Smooth muscle cell (in vitro differentiated cells): ENCODE measurements around the gene DCT. TPM values are rescaled to one million over a fixed set of nuclear protein-coding genes. Genes with fewer than 3 reads are reported as not detected.

Experiments
- DNase-seq: peaks from one replicate; lab custom pipeline; 2025; ENCODE audit not compliant: unreplicated experiment; lab: John Stamatoyannopoulos, UW
- H2AFZ ChIP-seq: fragments of 200-600 bp; sonication (generic); 2 replicates; pipeline ENCODE4 v1.6.0; 2016; ENCODE audit warnings: antibody characterized with exemption, low read depth, mild to moderate bottlenecking
- H3F3A ChIP-seq: fragments of 200-600 bp; sonication (generic); 2 replicates; pipeline ENCODE4 v1.6.0; 2017; ENCODE audit warnings: antibody characterized with exemption, low read depth
- H3K27ac ChIP-seq: fragments of 200-600 bp; sonication (generic); 2 replicates; pipeline ENCODE4 v1.5.1; 2016; ENCODE audit warnings: low read depth, mild to moderate bottlenecking
- H3K27me3 ChIP-seq: fragments of 200-600 bp; sonication (generic); 2 replicates; pipeline ENCODE4 v1.6.1; 2016; ENCODE audit warnings: low read depth, mild to moderate bottlenecking
- H3K36me3 ChIP-seq: fragments of 200-600 bp; sonication (generic); 2 replicates; pipeline ENCODE4 v1.5.1; 2016; ENCODE audit warnings: low read depth
- H3K4me1 ChIP-seq: fragments of 200-600 bp; sonication (generic); 2 replicates; pipeline ENCODE4 v1.5.1; 2016; ENCODE audit warnings: low read depth
- H3K4me2 ChIP-seq: fragments of 200-600 bp; sonication (generic); 2 replicates; pipeline ENCODE4 v1.6.0; 2016; ENCODE audit warnings: mild to moderate bottlenecking
- H3K4me3 ChIP-seq: fragments of 200-600 bp; sonication (generic); 2 replicates; pipeline ENCODE4 v1.5.1; 2016; ENCODE audit warnings: mild to moderate bottlenecking
- H3K79me2 ChIP-seq: fragments of 200-600 bp; sonication (generic); 2 replicates; pipeline ENCODE4 v1.6.0; 2016; ENCODE audit warnings: low read depth, mild to moderate bottlenecking
- H3K9ac ChIP-seq: fragments of 200-600 bp; sonication (generic); 2 replicates; pipeline ENCODE4 v1.6.0; 2016; ENCODE audit warnings: low read depth
- H3K9me3 ChIP-seq: fragments of 200-600 bp; sonication (generic); replicated peaks from 2 replicates; pipeline ENCODE4 v1.5.1; 2016; ENCODE audit warnings: low read depth
- H4K20me1 ChIP-seq: fragments of 200-600 bp; sonication (generic); 2 replicates; pipeline ENCODE4 v1.6.0; 2016; ENCODE audit warnings: low read depth
- CTCF ChIP-seq: fragments of 200-600 bp; sonication (generic); IDR thresholded peaks from 2 replicates; pipeline ENCODE4 v1.5.1; 2017; ENCODE audit warnings: borderline replicate concordance, mild to moderate bottlenecking, antibody characterized with exemption; ENCODE audit not compliant: insufficient read depth, poor library complexity, severe bottlenecking
- WGBS: methylation state at CpG from one replicate; pipeline ENCODE4 v1.1.7; 2016; ENCODE audit warnings: low lambda C conversion rate; 5-methylcytosine and 5-hydroxymethylcytosine counted together
- polyA plus RNA-seq: library from polyadenylated mRNA; unstranded; fragments of >200 nt; fragmentation: Nextera tagmentation; extraction: Ambion mirVana; gene quantifications from 2 replicates; pipeline ENCODE4 v1.2.1, GENCODE V29; 2016
- total RNA-seq: library from RNA; depleted of rRNA; stranded (reverse); fragments of >200 nt; gene quantifications from 2 replicates; pipeline ENCODE4 v1.2.3, GENCODE V29; 2014

The DCT gene
- total and polyA plus RNA-seq, 2 experiments from 2014 or later, result 0.09 to 0.10 TPM

- WGBS, result 99% methylated on average over 3 of the region's 3 CpGs
- H3K4me1 ChIP-seq, result no peaks in the 10 kb centered on the region
Measured at GRCh38 chr13:94495806-94496205, 16.3 kb upstream of the DCT start.

GRCh38 chr13:94494026-94494425 is 14.5 kb upstream of the DCT start:
- no peak for DNase-seq
- WGBS, result 67% methylated on average over 2 of the region's 2 CpGs
- Histone ChIP-seq H3K9me3 (no peaks in the 10 kb centered on the region), H4K20me1 (no peaks in the 10 kb centered on the region), H3K27me3 (no peaks in the 10 kb centered on the region), H3K27ac (no peak overlapping the region), H3K4me3 (no peak overlapping the region), H3K79me2 (no peaks in the 10 kb centered on the region), H3K4me1 (no peaks in the 10 kb centered on the region), H3K36me3 (no peaks in the 10 kb centered on the region), H2AFZ (no peak overlapping the region), H3K4me2 (no peak overlapping the region), H3K9ac (no peak overlapping the region), H3F3A (no peaks in the 10 kb centered on the region)
- TF ChIP-seq CTCF, result no peak

More at GRCh38 chr13:94495806-94496205, 16.3 kb upstream of the DCT start:
- Histone ChIP-seq H4K20me1 (no peaks in the 10 kb centered on the region), H3K4me2 (no peak overlapping the region), H3K27ac (no peak overlapping the region), H3K4me3 (no peak overlapping the region), H3K27me3 (no peaks in the 10 kb centered on the region), H3K79me2 (no peaks in the 10 kb centered on the region), H3K36me3 (no peaks in the 10 kb centered on the region), H3F3A (no peaks in the 10 kb centered on the region), H2AFZ (no peak overlapping the region), H3K9ac (no peak overlapping the region), H3K9me3 (no peaks in the 10 kb centered on the region)
- DNase-seq, result no peak
- no peak for TF ChIP-seq CTCF

- no peak overlapping the region for H3K4me3 ChIP-seq
- H3K79me2 ChIP-seq, result no peaks in the 10 kb centered on the region
- no peak overlapping the region for H3K27ac ChIP-seq
- H3K9ac ChIP-seq, result no peak overlapping the region
- H3F3A ChIP-seq, result no peaks in the 10 kb centered on the region
- H4K20me1 ChIP-seq, result no peaks in the 10 kb centered on the region
- peaks cover 26% of the 10 kb centered on the region for H3K27me3 ChIP-seq
- no peak for DNase-seq
- H3K4me2 ChIP-seq, result no peak overlapping the region
- WGBS, result 86% methylated on average over 2 of the region's 2 CpGs
- H3K36me3 ChIP-seq, result no peaks in the 10 kb centered on the region
- no peak for TF ChIP-seq CTCF
- H2AFZ ChIP-seq, result no peak overlapping the region
- no peaks in the 10 kb centered on the region for H3K4me1 ChIP-seq
- H3K9me3 ChIP-seq, result no peaks in the 10 kb centered on the region
Measured at GRCh38 chr13:94487043-94487442, 7.6 kb upstream of the DCT start.

- H3F3A ChIP-seq, result no peaks in the 10 kb centered on the region
- no peaks in the 10 kb centered on the region for H3K79me2 ChIP-seq
- DNase-seq, result no peak
- TF ChIP-seq CTCF, result no peak
- H3K9ac ChIP-seq, result no peak overlapping the region
- no peak overlapping the region for H2AFZ ChIP-seq
- H3K4me2 ChIP-seq, result no peak overlapping the region
- no peaks in the 10 kb centered on the region for H3K9me3 ChIP-seq
- peaks cover 26% of the 10 kb centered on the region for H3K27me3 ChIP-seq
- no peak overlapping the region for H3K4me3 ChIP-seq
- WGBS, result 96% methylated on average over 5 of the region's 5 CpGs
- H3K27ac ChIP-seq, result no peak overlapping the region
- H3K4me1 ChIP-seq, result peaks cover 12% of the 10 kb centered on the region
- no peaks in the 10 kb centered on the region for H3K36me3 ChIP-seq
- no peaks in the 10 kb centered on the region for H4K20me1 ChIP-seq
Measured at GRCh38 chr13:94483970-94484369, 4.5 kb upstream of the DCT start.
